Activated CD8-positive, alpha-beta memory T cell treated with anti-CD3 and anti-CD28 coated beads, Interleukin-2, amount 10 ng/mL, durations not matched to agents 7 days and 5 days (primary cell): Measurements from ENCODE around the gene ZNF343. TPM values are rescaled to one million over a fixed set of nuclear protein-coding genes. Genes with fewer than 3 reads are reported as not detected.
"Not testable (repeated sequence)": the region's sequence is repeated elsewhere in the genome, so short reads cannot be mapped to it uniquely, and the experiment has no call there.

ENCODE experiments used
- ATAC-seq: fragments of 150-1000 bp; cut with Tn5 transposase; one replicate; pipeline ENCODE4 v1.10.0; 2021; ENCODE audit warnings: moderate library complexity
- CTCF ChIA-PET: fragments of 350-600 bp; sonication (Branson Sonifier 250); formaldehyde crosslinking; loops from one replicate; lab custom pipeline; 2021; ENCODE audit warnings: antibody characterized with exemption; lab: Charles Lee
- DNase-seq: peaks from one replicate; pipeline ENCODE4 v3.0.0-alpha.2; 2020
- H3K27ac Mint-ChIP-seq: one replicate; pipeline ENCODE4 v1.8.0; 2021; ENCODE audit warnings: mild to moderate bottlenecking, mixed read lengths
- H3K27me3 Mint-ChIP-seq: one replicate; pipeline ENCODE4 v1.8.0; 2021; ENCODE audit warnings: mixed read lengths
- H3K36me3 Mint-ChIP-seq: one replicate; pipeline ENCODE4 v1.8.0; 2021; ENCODE audit warnings: mild to moderate bottlenecking, mixed read lengths
- H3K4me1 Mint-ChIP-seq: one replicate; pipeline ENCODE4 v1.8.0; 2021; ENCODE audit warnings: mixed read lengths
- H3K4me3 Mint-ChIP-seq: one replicate; pipeline ENCODE4 v1.8.0; 2021; ENCODE audit warnings: mild to moderate bottlenecking, moderate library complexity, mixed read lengths
- H3K9me3 Mint-ChIP-seq: one replicate; pipeline ENCODE4 v1.8.0; 2022; ENCODE audit warnings: low read depth, mixed read lengths
- total RNA-seq, 2 experiments: library from RNA; stranded (reverse); gene quantifications; one replicate each; pipeline ENCODE4 v1.2.3, GENCODE V29; 2021

The ZNF343 gene
- total RNA-seq, 2 experiments from 2014 or later, result 7.0 to 10.3 TPM

DNA sequence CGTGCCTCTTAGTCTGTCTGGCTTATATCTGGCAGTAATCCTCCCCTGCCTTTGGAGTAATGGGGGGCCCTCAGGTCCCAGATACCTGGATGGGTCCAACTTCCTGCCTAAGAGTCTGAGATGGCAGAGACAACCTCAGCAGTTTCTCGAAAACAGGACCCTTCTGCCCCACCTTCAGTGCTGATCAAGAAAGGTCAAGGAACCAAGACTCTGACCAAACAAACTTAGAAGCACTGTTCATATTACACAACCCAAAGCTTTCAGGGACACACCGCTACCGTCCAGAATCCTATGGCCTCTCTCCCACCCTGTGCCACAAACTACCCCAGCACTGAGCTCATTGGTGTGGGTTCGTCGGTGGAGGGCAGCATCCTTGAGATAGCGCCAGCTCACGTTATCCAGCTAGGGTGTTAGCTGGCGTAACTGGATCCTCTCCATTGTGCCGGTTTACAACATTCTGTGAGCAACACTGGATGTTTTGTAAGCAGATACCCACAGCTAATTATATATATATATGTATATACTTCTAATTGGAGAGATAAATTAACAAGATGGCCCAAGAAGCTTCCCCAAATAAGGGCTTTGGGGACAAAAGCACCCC is 20.1 kb upstream of the ZNF343 start:
- no peaks in the 10 kb centered on the region for H3K36me3 Mint-ChIP-seq
- CTCF ChIA-PET, result interaction anchor here (1.6 kb wide), 1 partner anchor 11 kb away, joined by 3 read pairs; no protein-coding TSS in a partner anchor

GRCh38 chr20:2527762-2528161 is 19.0 kb upstream of the ZNF343 start:
- DNase-seq, result no peak
- Mint-ChIP-seq H3K4me3 (no peak overlapping the region), H3K36me3 (no peaks in the 10 kb centered on the region), H3K27me3 (peaks cover 7% of the 10 kb centered on the region), H3K27ac (no peak overlapping the region), H3K9me3 (no peaks in the 10 kb centered on the region), H3K4me1 (peaks cover 21% of the 10 kb centered on the region)
- ATAC-seq, result no peak
- CTCF ChIA-PET, result interaction anchor here (1.2 to 1.6 kb wide), 3 partner anchors 10 to 127 kb away, joined by 3 to 4 read pairs (median 3); no protein-coding TSS in a partner anchor

More for the DNA sequence above, 20.1 kb upstream of the ZNF343 start:
- ATAC-seq (no peak), DNase-seq (no peak)
- peaks cover 11% of the 10 kb centered on the region for H3K27me3 Mint-ChIP-seq
- H3K4me3 Mint-ChIP-seq, result no peak overlapping the region
- H3K27ac Mint-ChIP-seq, result no peak overlapping the region
- no peaks in the 10 kb centered on the region for H3K9me3 Mint-ChIP-seq
- peaks cover 17% of the 10 kb centered on the region for H3K4me1 Mint-ChIP-seq

DNA sequence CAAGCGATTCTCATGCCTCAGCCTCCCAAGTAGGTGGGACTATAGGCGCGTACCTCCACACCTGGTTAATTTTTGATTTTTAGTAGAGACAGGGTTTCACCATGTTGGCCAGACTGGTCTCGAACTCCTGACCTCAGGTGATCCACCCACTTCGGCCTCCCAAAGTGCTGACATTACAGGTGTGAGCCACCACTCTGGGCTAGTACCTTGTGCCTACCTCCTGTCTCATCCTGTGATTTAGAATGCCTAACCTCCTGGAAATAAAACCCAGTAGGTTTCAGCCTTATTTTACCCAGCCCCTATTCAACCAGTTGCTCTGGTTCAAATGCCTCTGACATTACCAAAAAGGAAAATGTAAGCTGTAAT is 17.5 kb upstream of the ZNF343 start:
- H3K4me1 Mint-ChIP-seq, result peaks cover 27% of the 10 kb centered on the region

DNA sequence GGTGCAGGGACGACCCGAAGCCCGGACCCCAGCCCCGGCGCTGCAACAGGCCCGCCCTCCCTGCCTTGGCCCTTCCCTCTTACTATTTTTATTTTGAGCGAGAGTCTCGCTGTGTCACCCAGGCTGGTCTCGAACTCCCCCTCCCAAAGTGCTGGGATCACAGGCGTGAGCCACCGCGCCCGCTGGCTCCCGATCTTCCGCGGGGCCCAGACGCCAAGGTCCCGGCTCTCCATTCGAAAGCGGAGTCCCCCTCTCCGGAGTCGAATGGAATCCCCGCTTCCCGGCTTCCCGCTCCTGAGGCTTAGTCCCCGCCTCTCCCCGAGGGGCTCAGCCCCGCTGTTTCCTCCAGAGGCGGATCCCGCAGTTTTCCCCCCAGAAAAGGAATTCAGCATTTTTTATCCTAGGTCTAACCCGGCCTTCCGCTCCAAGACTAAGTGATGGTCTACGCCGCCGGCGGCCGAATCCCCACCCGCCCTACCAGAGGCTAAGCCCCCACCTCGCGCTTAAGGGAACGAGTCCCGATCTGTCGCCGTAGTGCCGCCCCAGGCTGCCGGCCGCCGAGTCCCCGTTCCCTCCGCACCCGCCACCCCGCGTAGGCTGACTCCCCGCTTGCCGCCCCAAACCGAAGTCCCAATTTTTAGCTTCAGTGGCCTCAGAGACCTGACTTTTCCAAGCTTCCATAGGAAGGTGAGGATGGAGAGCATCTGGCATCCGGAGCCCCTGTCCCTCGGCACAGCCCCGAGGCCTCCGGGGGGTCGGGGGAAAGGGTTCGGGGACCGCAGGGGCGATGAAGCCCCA is 16.2 kb upstream of the ZNF343 start:
- Mint-ChIP-seq H3K9me3 (no peaks in the 10 kb centered on the region), H3K36me3 (no peaks in the 10 kb centered on the region), H3K27me3 (peaks cover 4% of the 10 kb centered on the region), H3K27ac (peak overlapping the region; percentile 91), H3K4me1 (peaks cover 25% of the 10 kb centered on the region), H3K4me3 (peak overlapping the region; percentile 77)
- DNase-seq (peak; percentile 53), ATAC-seq (peak; percentile 54)
- CTCF ChIA-PET, result interaction anchor here (0.6 to 5.9 kb wide), 15 partner anchors 14 to 327 kb away, joined by 3 to 109 read pairs (median 3); partner anchors contain the start of genes NOP56, SNRPB and ZNF343

More for the DNA sequence above, 17.5 kb upstream of the ZNF343 start:
- H3K27me3 Mint-ChIP-seq, H3K9me3 Mint-ChIP-seq, H3K36me3 Mint-ChIP-seq, H3K4me3 Mint-ChIP-seq, ATAC-seq, H3K27ac Mint-ChIP-seq, DNase-seq: not testable (repeated sequence)
- CTCF ChIA-PET, result interaction anchor here (0.7 to 1.2 kb wide), 4 partner anchors 129 to 862 kb away, joined by 3 to 4 read pairs (median 4); no protein-coding TSS in a partner anchor

- Mint-ChIP-seq H3K4me3 (peak overlapping the region; percentile 77), H3K4me1 (peaks cover 25% of the 10 kb centered on the region), H3K27ac (peak overlapping the region; percentile 91), H3K36me3 (no peaks in the 10 kb centered on the region), H3K27me3 (peaks cover 4% of the 10 kb centered on the region), H3K9me3 (no peaks in the 10 kb centered on the region)
- DNase-seq (peak; percentile 93), ATAC-seq (peak; percentile 80)
- CTCF ChIA-PET, result interaction anchor here (0.6 to 5.9 kb wide), 17 partner anchors 13 to 1831 kb away, joined by 3 to 109 read pairs (median 3); partner anchors contain the start of genes NOP56, SNRPB and ZNF343
Measured at GRCh38 chr20:2523919-2524708, 15.4 kb upstream of the ZNF343 start.

- Mint-ChIP-seq H3K27ac (peak overlapping the region; percentile 5), H3K4me1 (peaks cover 25% of the 10 kb centered on the region)
- not testable (repeated sequence) for ATAC-seq, H3K4me3 Mint-ChIP-seq, H3K27me3 Mint-ChIP-seq, H3K36me3 Mint-ChIP-seq, H3K9me3 Mint-ChIP-seq
- peak; percentile 51 for DNase-seq
- CTCF ChIA-PET, result interaction anchor here (1.1 to 5.9 kb wide), 18 partner anchors 9 to 479 kb away, joined by 3 to 109 read pairs (median 10); partner anchors contain the start of genes NOP56, SNRPB and ZNF343
Measured at GRCh38 chr20:2522826-2523429, 14.2 kb upstream of the ZNF343 start.

DNA sequence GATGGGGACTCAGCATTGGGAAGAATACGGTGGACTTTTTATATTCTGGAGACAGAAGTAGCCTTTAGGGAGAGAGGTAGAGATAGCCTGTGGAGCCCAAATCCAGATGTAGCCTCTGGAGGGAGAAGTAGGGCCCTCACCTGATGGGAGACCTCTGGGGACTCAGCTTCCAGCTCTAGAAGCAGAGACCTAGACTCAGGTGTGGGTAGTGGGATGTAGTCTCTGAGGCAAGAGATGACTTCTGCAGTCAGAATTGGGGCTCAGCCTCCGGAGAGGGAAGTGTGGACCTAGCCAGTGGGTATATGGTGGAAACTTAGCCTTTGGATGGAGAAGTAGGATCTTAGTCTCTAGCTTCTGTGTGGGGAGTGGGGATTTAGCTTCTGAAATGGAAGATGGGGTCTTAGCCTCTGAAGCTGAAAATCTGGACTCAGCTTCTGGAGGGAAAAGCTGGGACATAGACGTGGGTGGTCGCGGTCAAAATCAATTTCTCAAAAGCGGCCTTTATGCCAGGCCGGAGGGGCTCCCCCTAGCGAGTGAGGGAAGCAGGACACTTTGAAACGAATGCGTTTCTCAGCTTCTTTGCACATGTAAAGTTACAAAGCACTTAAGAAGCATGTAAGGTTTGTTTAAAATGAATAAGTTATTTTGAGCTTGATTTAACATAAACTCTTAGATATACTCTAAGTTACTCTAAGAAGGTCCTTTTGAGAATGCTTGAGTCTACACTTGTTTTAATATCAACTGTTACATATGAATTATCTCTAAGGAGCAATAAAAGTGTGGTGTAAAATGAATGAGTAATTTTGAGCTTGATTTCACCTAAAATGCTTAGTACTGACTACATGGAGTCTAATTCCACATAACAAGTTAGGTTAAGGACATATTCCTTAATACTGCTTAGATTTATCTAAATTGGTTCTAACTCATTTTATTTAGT is 12.9 kb upstream of the ZNF343 start:
- H3K4me1 Mint-ChIP-seq, result peaks cover 25% of the 10 kb centered on the region
- H3K36me3 Mint-ChIP-seq, result no peaks in the 10 kb centered on the region
- H3K27me3 Mint-ChIP-seq, result peaks cover 6% of the 10 kb centered on the region
- H3K27ac Mint-ChIP-seq, result no peak overlapping the region
- no peaks in the 10 kb centered on the region for H3K9me3 Mint-ChIP-seq
- ATAC-seq (no peak), DNase-seq (peak; percentile 69)
- no peak overlapping the region for H3K4me3 Mint-ChIP-seq
- CTCF ChIA-PET, result interaction anchor here (0.6 to 5.9 kb wide), 33 partner anchors 10 to 687 kb away, joined by 3 to 109 read pairs (median 4); partner anchors contain the start of genes NOP56, SNRPB and ZNF343

DNA sequence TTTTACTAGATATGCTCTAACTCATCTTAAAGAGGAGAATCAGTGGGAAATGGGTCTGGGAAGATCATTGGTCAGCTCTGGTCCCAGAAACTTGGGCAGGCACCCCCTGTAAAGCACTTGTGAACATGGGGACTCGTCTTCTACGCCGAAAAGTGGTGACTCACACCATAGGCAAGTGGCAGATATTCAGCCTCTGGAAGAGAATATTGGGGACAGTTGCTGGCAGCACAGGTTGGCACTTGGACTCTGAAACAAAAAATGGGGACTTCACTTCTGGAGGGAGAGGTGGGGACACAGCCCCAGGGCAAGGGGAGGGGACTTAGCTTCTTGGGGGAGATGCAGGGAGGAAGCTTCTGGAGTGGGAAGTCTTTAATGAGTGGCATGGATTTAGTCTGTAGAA is 11.9 kb upstream of the ZNF343 start:
- CTCF ChIA-PET, result interaction anchor here (0.8 to 5.9 kb wide), 4 partner anchors 9 to 86 kb away, joined by 5 to 109 read pairs (median 20); partner anchors contain the start of genes SNRPB and ZNF343
- H3K4me1 Mint-ChIP-seq, result peaks cover 22% of the 10 kb centered on the region
- DNase-seq (no peak), ATAC-seq (no peak)
- H3K4me3 Mint-ChIP-seq, result no peak overlapping the region
- H3K27ac Mint-ChIP-seq, result no peak overlapping the region
- no peaks in the 10 kb centered on the region for H3K36me3 Mint-ChIP-seq
- peaks cover 6% of the 10 kb centered on the region for H3K27me3 Mint-ChIP-seq
- H3K9me3 Mint-ChIP-seq, result no peaks in the 10 kb centered on the region

DNA sequence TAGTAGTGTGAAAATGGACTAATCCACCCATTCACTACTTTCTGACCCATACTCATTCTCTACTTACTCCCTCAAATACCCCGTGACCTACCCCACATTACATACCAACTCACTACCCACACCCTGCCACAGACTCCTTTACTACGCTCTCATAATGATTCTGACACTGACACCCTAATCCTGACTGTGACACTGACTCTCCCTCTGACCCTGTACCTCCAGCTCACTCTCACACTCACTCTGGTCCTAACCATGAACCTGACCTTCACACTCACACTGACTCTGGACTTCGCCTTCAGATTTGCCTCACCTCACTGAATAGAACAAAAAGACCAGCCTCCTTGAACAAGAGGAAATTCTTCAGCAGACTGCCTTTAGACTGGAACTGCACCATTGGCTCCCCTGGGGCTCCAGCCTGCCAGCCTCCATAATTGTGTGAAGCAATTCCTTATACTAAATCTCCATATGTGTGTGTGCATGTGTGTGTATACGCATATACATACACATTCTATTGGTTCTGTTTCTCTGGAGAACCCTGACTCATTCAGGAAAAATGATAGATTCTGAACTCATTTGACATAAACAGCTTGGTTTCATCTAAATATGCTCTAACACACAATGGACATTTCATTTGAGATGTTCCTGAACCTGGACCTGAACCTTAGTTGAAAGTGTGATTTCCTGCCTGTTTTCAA is 10.5 kb upstream of the ZNF343 start:
- H3K27me3 Mint-ChIP-seq, result peaks cover 10% of the 10 kb centered on the region
- H3K9me3 Mint-ChIP-seq, result no peaks in the 10 kb centered on the region
- CTCF ChIA-PET, result interaction anchor here (1.0 to 5.9 kb wide), 2 partner anchors 8 to 126 kb away, joined by 3 to 109 read pairs; partner anchors contain the start of gene ZNF343
- H3K36me3 Mint-ChIP-seq, result no peaks in the 10 kb centered on the region
- H3K4me1 Mint-ChIP-seq, result peaks cover 18% of the 10 kb centered on the region
- DNase-seq (no peak), ATAC-seq (no peak)
- H3K4me3 Mint-ChIP-seq, result no peak overlapping the region
- no peak overlapping the region for H3K27ac Mint-ChIP-seq

DNA sequence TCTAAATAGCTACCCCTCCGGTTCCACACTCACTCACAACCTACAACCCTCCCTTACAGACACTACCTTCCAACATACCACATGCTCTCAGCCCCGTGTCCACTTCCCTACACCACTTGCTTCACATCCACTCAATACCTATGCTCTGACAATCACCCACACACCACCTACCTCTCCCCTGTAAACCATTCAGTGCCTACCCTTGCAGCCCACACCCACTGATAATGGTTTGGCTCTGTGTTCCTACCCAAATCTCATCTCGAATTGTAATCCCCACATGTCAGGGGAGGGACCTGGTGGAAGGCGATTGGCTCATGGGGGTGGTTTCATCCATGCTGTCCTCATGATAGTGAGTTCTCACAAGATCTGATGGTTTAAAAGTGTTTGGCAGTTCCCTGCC is 9.8 kb upstream of the ZNF343 start:
- Mint-ChIP-seq H3K36me3 (no peaks in the 10 kb centered on the region), H3K4me3 (no peak overlapping the region), H3K4me1 (peaks cover 14% of the 10 kb centered on the region), H3K9me3 (no peaks in the 10 kb centered on the region), H3K27me3 (peaks cover 17% of the 10 kb centered on the region), H3K27ac (no peak overlapping the region)
- CTCF ChIA-PET, result interaction anchor here (1.3 kb wide), 1 partner anchor 9 kb away, joined by 3 read pairs; no protein-coding TSS in a partner anchor
- ATAC-seq, result no peak
- no peak for DNase-seq

DNA sequence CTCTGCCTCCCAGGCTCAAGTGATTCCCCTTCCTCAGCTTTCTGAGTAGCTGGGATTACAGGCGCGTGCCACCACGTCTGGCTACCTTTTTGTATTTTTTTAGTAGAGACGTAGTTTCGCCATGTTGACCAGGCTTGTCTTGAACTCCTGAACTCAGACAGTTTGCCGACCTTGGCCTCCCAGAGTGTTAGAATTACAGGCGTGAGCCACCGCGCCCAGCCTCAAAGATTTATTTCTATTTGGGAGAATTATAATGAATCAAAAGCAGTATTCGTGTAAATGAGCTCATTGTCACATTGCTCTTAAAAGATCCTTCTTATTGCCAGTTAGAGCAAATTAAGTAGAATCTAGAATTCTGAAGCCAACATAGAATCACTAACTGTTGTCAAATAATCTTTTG is 9.4 kb upstream of the ZNF343 start:
- no peak overlapping the region for H3K27ac Mint-ChIP-seq
- H3K9me3 Mint-ChIP-seq, result no peaks in the 10 kb centered on the region
- DNase-seq (no peak), ATAC-seq (no peak)
- H3K36me3 Mint-ChIP-seq, result no peaks in the 10 kb centered on the region
- CTCF ChIA-PET, result interaction anchor here (1.3 kb wide), 1 partner anchor 10 kb away, joined by 3 read pairs; no protein-coding TSS in a partner anchor
- H3K4me1 Mint-ChIP-seq, result peaks cover 13% of the 10 kb centered on the region
- peaks cover 21% of the 10 kb centered on the region for H3K27me3 Mint-ChIP-seq
- no peak overlapping the region for H3K4me3 Mint-ChIP-seq
